ENCODE results near the gene DCBLD2. TPM values are rescaled to one million over a fixed set of nuclear protein-coding genes. Genes with fewer than 3 reads are reported as not detected.

DCBLD2 gene
- total and polyA plus RNA-seq, 2 of the 13 experiments (the other 11 are each of a cell fraction or from before 2014, with no cell fraction given) = 43.8 to 56.9 TPM

- 0 out of 2 replicates have a peak, but pooled peaks have one; percentile 22 for TF ChIP-seq KMT2A (CRISPR knock-in tag; IDR thresholded peaks at IDR 0.05)
- TF ChIP-seq SOX13 (IDR thresholded peaks at IDR 0.05) = peak; percentile 31; the same call in 1 of the 2 replicates
- TF ChIP-seq SOX13 (CRISPR knock-in tag; conservative IDR thresholded peaks at IDR 0.05 in 1 of 2, IDR thresholded peaks at IDR 0.05 in 1 of 2) = peak in 1 of 2 experiments; percentile 78; a peak in 2 of 4 replicates
- no peak for TF ChIP-seq FOXA1 (IDR thresholded peaks at IDR 0.05)
- peak; percentile 42; the same call in 1 of the 2 replicates for TF ChIP-seq FOXA1 (CRISPR knock-in tag; IDR thresholded peaks at IDR 0.05)
- no peak for TF ChIP-seq MEF2D (CRISPR knock-in tag; IDR thresholded peaks at IDR 0.05)
- TF ChIP-seq RXRB (CRISPR knock-in tag; IDR thresholded peaks at IDR 0.05; ENCODE audit: borderline replicate concordance) = peak; percentile 77
- TF ChIP-seq ZNF646 (CRISPR knock-in tag; IDR thresholded peaks at IDR 0.05) = no peak
- peak; percentile 91; the same call in 1 of the 2 replicates for TF ChIP-seq RXRA (CRISPR knock-in tag; IDR thresholded peaks at IDR 0.05)
- TF ChIP-seq DBP (CRISPR knock-in tag; IDR thresholded peaks at IDR 0.05; ENCODE audit: not compliant biosample characterization) = no peak
These were observed 115.0 kb downstream of the DCBLD2 start (continued) for GRCh38 chr3:98786364-98787006.

Data from HepG2 (cell line).